SJCRH30 (cell line): ENCODE data around the gene MGAT5B. TPM values are rescaled to one million over a fixed set of nuclear protein-coding genes. Genes with fewer than 3 reads are reported as not detected.

Experiments used
- DNase-seq, 2 experiments: peaks; one replicate each; pipeline ENCODE4 v3.0.0-alpha.2; 2015 to 2020
- H3K27ac ChIP-seq: fragments of 250-450 bp; sonication (Bioruptor Pico); 2 replicates; pipeline ENCODE4 v1.5.1; 2020; ENCODE audit warnings: mild to moderate bottlenecking, moderate library complexity
- H3K27me3 ChIP-seq: fragments of 250-450 bp; sonication (Bioruptor Pico); 2 replicates; pipeline ENCODE4 v1.5.1; 2020; ENCODE audit warnings: mild to moderate bottlenecking, moderate library complexity
- H3K36me3 ChIP-seq: fragments of 250-450 bp; sonication (Bioruptor Pico); 2 replicates; pipeline ENCODE4 v1.5.1; 2020; ENCODE audit warnings: mild to moderate bottlenecking, moderate library complexity
- H3K4me1 ChIP-seq: fragments of 250-450 bp; sonication (Bioruptor Pico); 2 replicates; pipeline ENCODE4 v1.5.1; 2020; ENCODE audit warnings: mild to moderate bottlenecking, moderate library complexity
- H3K4me3 ChIP-seq: fragments of 250-450 bp; sonication (Bioruptor Pico); 2 replicates; pipeline ENCODE4 v1.5.1; 2020; ENCODE audit warnings: mild to moderate bottlenecking, moderate library complexity
- H3K9me3 ChIP-seq: fragments of 250-450 bp; sonication (Bioruptor Pico); replicated peaks from 2 replicates; pipeline ENCODE4 v1.5.1; 2020; ENCODE audit warnings: mild to moderate bottlenecking, moderate library complexity
- total RNA-seq: library from RNA; depleted of rRNA; stranded (reverse); fragments of >200 nt; shearing (Covaris generic); gene quantifications from 2 replicates; pipeline ENCODE4 v1.2.3, GENCODE V29; 2014; rRNA removed

The MGAT5B gene
- 0.35 and 1.2 TPM in 2 replicates for total RNA-seq

GRCh38 chr17:76868176-76868668 is at the start of gene MGAT5B:
Gene MGAT5B, plus strand, starts transcription at chr17:76868404. Its CDS starts 626 bp downstream, at chr17:76869030.
- peaks cover 14% of the 10 kb centered on the region for H3K27me3 ChIP-seq
- H3K4me1 ChIP-seq = peaks cover 26% of the 10 kb centered on the region
- H3K9me3 ChIP-seq = no peaks in the 10 kb centered on the region
- no peak within 1 kb of the TSS for H3K4me3 ChIP-seq
- no peak for DNase-seq
- no peaks in the 10 kb centered on the region for H3K36me3 ChIP-seq
- no peak within 1 kb of the TSS for H3K27ac ChIP-seq

- H3K36me3 ChIP-seq = no peaks in the 10 kb centered on the region
- no peak for DNase-seq
- no peaks in the 10 kb centered on the region for H3K4me1 ChIP-seq
- H3K27ac ChIP-seq = no peak overlapping the region
- no peak overlapping the region for H3K4me3 ChIP-seq
- peaks cover 2% of the 10 kb centered on the region for H3K27me3 ChIP-seq
- H3K9me3 ChIP-seq = no peaks in the 10 kb centered on the region
These were observed 48.2 kb upstream of the MGAT5B start for GRCh38 chr17:76820039-76820438.

GRCh38 chr17:76820561-76820960 is 47.6 kb upstream of the MGAT5B start:
- Histone ChIP-seq H3K27me3 (no peaks in the 10 kb centered on the region; the same call in 1 of the 2 replicates), H3K4me3 (no peak overlapping the region), H3K9me3 (no peaks in the 10 kb centered on the region), H3K4me1 (no peaks in the 10 kb centered on the region), H3K27ac (no peak overlapping the region), H3K36me3 (no peaks in the 10 kb centered on the region)
- no peak for DNase-seq

- no peak overlapping the region for H3K27ac ChIP-seq
- H3K27me3 ChIP-seq = peaks cover 5% of the 10 kb centered on the region
- no peaks in the 10 kb centered on the region for H3K9me3 ChIP-seq
- no peak overlapping the region for H3K4me3 ChIP-seq
- no peaks in the 10 kb centered on the region for H3K36me3 ChIP-seq
- no peak for DNase-seq
- no peaks in the 10 kb centered on the region for H3K4me1 ChIP-seq
These were observed 45.9 kb upstream of the MGAT5B start for GRCh38 chr17:76822184-76822778.

- no peak for DNase-seq
- Histone ChIP-seq H3K27ac (no peak overlapping the region), H3K27me3 (peaks cover 5% of the 10 kb centered on the region), H3K4me3 (no peak overlapping the region), H3K4me1 (no peaks in the 10 kb centered on the region), H3K9me3 (no peaks in the 10 kb centered on the region), H3K36me3 (no peaks in the 10 kb centered on the region)
These were observed 44.1 kb upstream of the MGAT5B start for GRCh38 chr17:76824093-76824492.

- H3K4me1 ChIP-seq = no peaks in the 10 kb centered on the region
- no peaks in the 10 kb centered on the region for H3K9me3 ChIP-seq
- no peaks in the 10 kb centered on the region for H3K36me3 ChIP-seq
- H3K27me3 ChIP-seq = peaks cover 12% of the 10 kb centered on the region
- no peak overlapping the region for H3K4me3 ChIP-seq
- DNase-seq = no peak
- no peak overlapping the region for H3K27ac ChIP-seq
These were observed 41.7 kb upstream of the MGAT5B start for GRCh38 chr17:76826330-76827068.

GRCh38 chr17:76827736-76828135 is 40.5 kb upstream of the MGAT5B start:
- no peaks in the 10 kb centered on the region for H3K4me1 ChIP-seq
- peaks cover 17% of the 10 kb centered on the region for H3K27me3 ChIP-seq
- no peak for DNase-seq
- no peak overlapping the region for H3K27ac ChIP-seq
- no peaks in the 10 kb centered on the region for H3K9me3 ChIP-seq
- H3K36me3 ChIP-seq = no peaks in the 10 kb centered on the region
- H3K4me3 ChIP-seq = no peak overlapping the region

- Histone ChIP-seq H3K4me1 (no peaks in the 10 kb centered on the region), H3K36me3 (no peaks in the 10 kb centered on the region)
- DNase-seq = no peak
These were observed 37.1 kb upstream of the MGAT5B start for GRCh38 chr17:76830987-76831715.

GRCh38 chr17:76833034-76833644 is 35.1 kb upstream of the MGAT5B start:
- H3K36me3 ChIP-seq = no peaks in the 10 kb centered on the region
- no peak for DNase-seq
- peaks cover 29% of the 10 kb centered on the region for H3K27me3 ChIP-seq
- H3K4me3 ChIP-seq = no peak overlapping the region
- no peaks in the 10 kb centered on the region for H3K4me1 ChIP-seq
- no peaks in the 10 kb centered on the region for H3K9me3 ChIP-seq
- no peak overlapping the region for H3K27ac ChIP-seq

More at GRCh38 chr17:76830987-76831715, 37.1 kb upstream of the MGAT5B start:
- Histone ChIP-seq H3K9me3 (no peaks in the 10 kb centered on the region), H3K4me3 (no peak overlapping the region), H3K27me3 (peaks cover 26% of the 10 kb centered on the region), H3K27ac (no peak overlapping the region)

GRCh38 chr17:76833747-76834146 is 34.5 kb upstream of the MGAT5B start:
- no peaks in the 10 kb centered on the region for H3K36me3 ChIP-seq
- no peak overlapping the region for H3K4me3 ChIP-seq
- H3K9me3 ChIP-seq = no peaks in the 10 kb centered on the region

GRCh38 chr17:76834870-76835269 is 33.3 kb upstream of the MGAT5B start:
- no peaks in the 10 kb centered on the region for H3K36me3 ChIP-seq
- no peak overlapping the region for H3K4me3 ChIP-seq
- H3K27ac ChIP-seq = no peak overlapping the region
- H3K9me3 ChIP-seq = no peaks in the 10 kb centered on the region
- DNase-seq = no peak
- H3K4me1 ChIP-seq = no peaks in the 10 kb centered on the region
- H3K27me3 ChIP-seq = peaks cover 33% of the 10 kb centered on the region

More at GRCh38 chr17:76833747-76834146, 34.5 kb upstream of the MGAT5B start:
- H3K27me3 ChIP-seq = peaks cover 31% of the 10 kb centered on the region
- DNase-seq = no peak
- H3K27ac ChIP-seq = no peak overlapping the region
- H3K4me1 ChIP-seq = no peaks in the 10 kb centered on the region

- Histone ChIP-seq H3K9me3 (no peaks in the 10 kb centered on the region), H3K27ac (no peak overlapping the region), H3K27me3 (peaks cover 58% of the 10 kb centered on the region), H3K36me3 (no peaks in the 10 kb centered on the region), H3K4me3 (no peak overlapping the region), H3K4me1 (no peaks in the 10 kb centered on the region)
- DNase-seq = no peak
These were observed 27.8 kb upstream of the MGAT5B start for GRCh38 chr17:76840443-76840767.

- peaks cover 57% of the 10 kb centered on the region for H3K27me3 ChIP-seq
- no peaks in the 10 kb centered on the region for H3K36me3 ChIP-seq
- no peak for DNase-seq
- no peak overlapping the region for H3K27ac ChIP-seq
- no peak overlapping the region for H3K4me3 ChIP-seq
- H3K9me3 ChIP-seq = no peaks in the 10 kb centered on the region
- no peaks in the 10 kb centered on the region for H3K4me1 ChIP-seq
These were observed 27.1 kb upstream of the MGAT5B start for GRCh38 chr17:76840884-76841775.

GRCh38 chr17:76841776-76842405 is 26.3 kb upstream of the MGAT5B start:
- Histone ChIP-seq H3K27ac (no peak overlapping the region), H3K9me3 (no peaks in the 10 kb centered on the region), H3K4me1 (no peaks in the 10 kb centered on the region), H3K27me3 (peaks cover 61% of the 10 kb centered on the region), H3K36me3 (no peaks in the 10 kb centered on the region), H3K4me3 (no peak overlapping the region)
- no peak for DNase-seq
